Nephron progenitor cell (in vitro differentiated cells): ENCODE measurements around the gene DACH1.

ENCODE experiments used
- DNase-seq: peaks from one replicate; pipeline ENCODE4 v3.0.0; 2021
- H3K27ac Mint-ChIP-seq: 2 replicates; pipeline ENCODE4 v1.8.0; 2021; ENCODE audit warnings: mild to moderate bottlenecking, moderate library complexity, mixed read lengths
- H3K27me3 Mint-ChIP-seq: 2 replicates; pipeline ENCODE4 v1.8.0; 2021; ENCODE audit warnings: mild to moderate bottlenecking, low read depth, mixed read lengths; ENCODE audit not compliant: poor library complexity
- H3K36me3 Mint-ChIP-seq: 2 replicates; pipeline ENCODE4 v1.8.0; 2021; ENCODE audit warnings: low read depth, mixed read lengths
- H3K4me1 Mint-ChIP-seq: 2 replicates; pipeline ENCODE4 v1.8.0; 2021; ENCODE audit warnings: mixed read lengths
- H3K4me3 Mint-ChIP-seq: 2 replicates; pipeline ENCODE4 v1.8.0; 2021; ENCODE audit warnings: mild to moderate bottlenecking, moderate library complexity, mixed read lengths
- H3K9me3 Mint-ChIP-seq: 2 replicates; pipeline ENCODE4 v1.8.0; 2021; ENCODE audit warnings: mild to moderate bottlenecking, moderate library complexity, mixed read lengths
- TF ChIP-seq, protein P1 (sequence below): fragments of 200-600 bp; sonication (generic); IDR thresholded peaks from 2 replicates; pipeline ENCODE4 v1.5.0; 2021; ENCODE audit warnings: antibody characterized with exemption

DACH1 gene

DNA sequence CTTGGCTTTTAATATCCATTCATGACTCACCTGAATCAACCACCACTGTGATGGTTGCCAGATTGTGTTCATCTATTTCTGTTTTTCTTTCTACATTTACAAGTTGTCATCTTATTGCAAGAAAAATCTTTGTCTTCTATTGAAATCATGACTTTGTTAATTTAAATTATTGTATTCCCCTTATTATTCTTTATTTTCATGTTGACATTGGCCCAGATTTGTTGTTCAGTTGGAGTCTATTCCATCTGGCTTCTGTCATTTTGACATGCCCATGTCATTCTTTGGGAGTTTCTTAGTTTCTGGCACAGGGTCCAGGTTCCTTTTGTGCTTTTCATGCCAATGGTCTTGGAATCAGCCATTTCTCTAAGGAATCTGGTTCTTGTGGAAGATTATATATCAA is 19.9 kb upstream of the DACH1 start:
- no peak for DNase-seq
- peaks cover 12% of the 10 kb centered on the region for H3K9me3 Mint-ChIP-seq
- no peak overlapping the region for H3K4me3 Mint-ChIP-seq
- H3K4me1 Mint-ChIP-seq, result no peaks in the 10 kb centered on the region
- no peaks in the 10 kb centered on the region for H3K36me3 Mint-ChIP-seq
- H3K27me3 Mint-ChIP-seq, result no peaks in the 10 kb centered on the region
- H3K27ac Mint-ChIP-seq, result no peak overlapping the region
- TF ChIP-seq, protein P1, sequence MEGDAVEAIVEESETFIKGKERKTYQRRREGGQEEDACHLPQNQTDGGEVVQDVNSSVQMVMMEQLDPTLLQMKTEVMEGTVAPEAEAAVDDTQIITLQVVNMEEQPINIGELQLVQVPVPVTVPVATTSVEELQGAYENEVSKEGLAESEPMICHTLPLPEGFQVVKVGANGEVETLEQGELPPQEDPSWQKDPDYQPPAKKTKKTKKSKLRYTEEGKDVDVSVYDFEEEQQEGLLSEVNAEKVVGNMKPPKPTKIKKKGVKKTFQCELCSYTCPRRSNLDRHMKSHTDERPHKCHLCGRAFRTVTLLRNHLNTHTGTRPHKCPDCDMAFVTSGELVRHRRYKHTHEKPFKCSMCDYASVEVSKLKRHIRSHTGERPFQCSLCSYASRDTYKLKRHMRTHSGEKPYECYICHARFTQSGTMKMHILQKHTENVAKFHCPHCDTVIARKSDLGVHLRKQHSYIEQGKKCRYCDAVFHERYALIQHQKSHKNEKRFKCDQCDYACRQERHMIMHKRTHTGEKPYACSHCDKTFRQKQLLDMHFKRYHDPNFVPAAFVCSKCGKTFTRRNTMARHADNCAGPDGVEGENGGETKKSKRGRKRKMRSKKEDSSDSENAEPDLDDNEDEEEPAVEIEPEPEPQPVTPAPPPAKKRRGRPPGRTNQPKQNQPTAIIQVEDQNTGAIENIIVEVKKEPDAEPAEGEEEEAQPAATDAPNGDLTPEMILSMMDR, result no peak

DNA sequence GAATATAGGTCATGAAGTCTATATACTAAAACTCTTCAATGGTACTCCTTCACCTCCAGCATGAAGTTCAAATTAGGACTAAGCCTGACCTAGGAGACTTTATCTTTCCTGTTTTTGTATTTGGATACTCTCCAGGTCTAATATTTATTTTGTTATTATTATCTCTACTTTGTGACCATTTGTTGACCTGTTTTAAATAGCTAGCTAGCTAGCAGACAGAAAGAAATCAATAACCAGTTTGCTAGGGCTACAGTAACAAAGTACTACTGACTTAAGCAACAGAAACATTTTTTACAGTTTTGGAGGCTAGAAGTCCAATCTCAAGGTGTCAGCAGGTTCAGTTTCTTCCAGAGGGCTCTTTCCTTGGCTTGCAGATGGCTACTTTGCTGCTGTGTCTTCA is 15.1 kb upstream of the DACH1 start:
- H3K36me3 Mint-ChIP-seq, result no peaks in the 10 kb centered on the region
- no peak overlapping the region for H3K27ac Mint-ChIP-seq
- H3K27me3 Mint-ChIP-seq, result no peaks in the 10 kb centered on the region
- no peak overlapping the region for H3K4me3 Mint-ChIP-seq
- peaks cover 12% of the 10 kb centered on the region for H3K9me3 Mint-ChIP-seq
- peaks cover 25% of the 10 kb centered on the region for H3K4me1 Mint-ChIP-seq
- TF ChIP-seq, protein P1, result no peak
- no peak for DNase-seq

DNA sequence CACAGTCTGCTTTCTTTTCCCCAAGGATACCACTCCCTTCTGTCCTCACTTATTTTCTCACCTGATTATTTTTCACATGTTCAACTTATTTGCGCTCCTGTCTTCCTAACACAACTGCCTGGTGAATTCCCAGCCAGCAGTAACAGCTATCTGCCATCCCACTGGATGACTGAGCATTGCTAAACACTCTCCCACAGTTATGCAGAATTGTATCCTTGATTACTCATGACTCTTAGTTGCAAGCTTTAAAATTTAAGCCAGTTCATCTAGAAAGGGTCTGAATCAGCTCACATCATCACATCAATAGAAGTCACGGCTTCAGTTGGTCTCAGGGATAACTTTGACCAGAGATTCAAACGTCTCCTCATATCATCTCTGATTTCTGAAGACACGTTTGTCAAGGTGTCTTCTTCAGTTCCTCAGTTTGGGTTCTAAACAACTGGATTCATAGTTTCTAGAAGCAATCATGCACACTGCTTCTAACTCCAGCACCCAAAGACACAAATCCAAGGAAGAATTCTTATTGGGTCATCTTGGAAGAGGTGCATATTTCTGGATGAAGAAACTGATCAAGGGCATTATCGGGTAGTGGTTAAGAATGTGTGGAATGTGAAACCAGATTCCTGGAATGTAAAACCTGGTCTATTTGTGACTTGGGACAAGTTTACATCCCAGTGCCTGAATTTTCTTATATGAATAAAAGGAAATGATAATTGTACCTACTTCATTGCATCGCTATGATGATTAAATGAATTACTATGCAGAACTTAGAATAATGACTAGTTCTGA is 13.9 kb upstream of the DACH1 start:
- DNase-seq, result no peak
- Mint-ChIP-seq H3K27me3 (no peaks in the 10 kb centered on the region), H3K36me3 (no peaks in the 10 kb centered on the region), H3K9me3 (peaks cover 12% of the 10 kb centered on the region), H3K4me3 (no peak overlapping the region), H3K27ac (no peak overlapping the region), H3K4me1 (peaks cover 36% of the 10 kb centered on the region)
- TF ChIP-seq, protein P1, result no peak

DNA sequence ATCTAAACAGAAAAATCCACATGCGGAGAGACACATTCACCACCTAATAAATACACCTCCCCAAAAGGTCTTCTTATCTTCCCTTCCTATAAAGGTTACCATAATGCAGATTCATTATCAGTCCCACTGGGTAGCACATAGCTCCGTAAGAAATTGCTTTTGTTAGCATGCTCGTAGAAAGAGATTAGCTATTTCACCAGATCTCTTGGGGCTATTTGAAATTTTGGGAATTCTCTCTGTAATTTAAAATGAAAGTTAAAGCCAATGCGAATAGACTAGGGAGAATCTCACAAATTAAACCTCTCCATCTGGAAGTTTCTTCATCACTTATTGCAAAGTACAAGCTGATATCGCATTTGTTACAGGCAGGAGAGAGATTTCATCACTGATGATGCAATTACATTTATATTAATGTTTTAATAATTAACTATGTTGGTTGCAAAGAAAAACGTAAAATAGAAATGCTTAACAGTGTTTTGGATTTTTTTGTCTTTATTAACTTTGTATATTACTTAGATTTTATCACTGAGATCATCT is 12.9 kb upstream of the DACH1 start:
- Mint-ChIP-seq H3K4me1 (peaks cover 47% of the 10 kb centered on the region), H3K9me3 (peaks cover 12% of the 10 kb centered on the region), H3K36me3 (no peaks in the 10 kb centered on the region), H3K27ac (no peak overlapping the region), H3K4me3 (no peak overlapping the region), H3K27me3 (no peaks in the 10 kb centered on the region)
- TF ChIP-seq, protein P1, result no peak
- no peak for DNase-seq

DNA sequence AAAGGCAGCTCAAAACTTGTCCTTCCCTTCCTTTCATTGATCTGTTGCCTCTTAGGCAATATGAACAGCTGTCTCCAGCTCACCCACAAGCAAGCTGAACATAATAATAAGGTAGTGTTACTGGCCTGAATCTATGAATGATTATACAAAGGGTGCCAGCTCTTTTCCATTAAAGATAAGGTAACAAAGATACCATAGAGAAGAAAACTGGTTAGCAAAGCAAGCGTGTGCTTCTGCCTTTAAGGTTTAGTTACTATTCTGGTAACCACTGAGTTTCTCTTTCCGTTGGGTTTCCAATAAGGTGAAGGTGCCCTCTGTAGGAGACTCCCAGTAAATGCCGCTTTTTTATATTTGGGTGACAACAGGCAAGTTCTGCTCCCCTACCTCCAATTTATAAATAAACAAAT is 12.1 kb upstream of the DACH1 start:
- TF ChIP-seq, protein P1, result peak; percentile 65
- peaks cover 55% of the 10 kb centered on the region for H3K4me1 Mint-ChIP-seq
- peak; percentile 18 for DNase-seq
- H3K36me3 Mint-ChIP-seq, result no peaks in the 10 kb centered on the region
- peak overlapping the region; percentile 58 for H3K27ac Mint-ChIP-seq
- no peaks in the 10 kb centered on the region for H3K27me3 Mint-ChIP-seq
- H3K4me3 Mint-ChIP-seq, result peak overlapping the region; percentile 63
- peaks cover 12% of the 10 kb centered on the region for H3K9me3 Mint-ChIP-seq

DNA sequence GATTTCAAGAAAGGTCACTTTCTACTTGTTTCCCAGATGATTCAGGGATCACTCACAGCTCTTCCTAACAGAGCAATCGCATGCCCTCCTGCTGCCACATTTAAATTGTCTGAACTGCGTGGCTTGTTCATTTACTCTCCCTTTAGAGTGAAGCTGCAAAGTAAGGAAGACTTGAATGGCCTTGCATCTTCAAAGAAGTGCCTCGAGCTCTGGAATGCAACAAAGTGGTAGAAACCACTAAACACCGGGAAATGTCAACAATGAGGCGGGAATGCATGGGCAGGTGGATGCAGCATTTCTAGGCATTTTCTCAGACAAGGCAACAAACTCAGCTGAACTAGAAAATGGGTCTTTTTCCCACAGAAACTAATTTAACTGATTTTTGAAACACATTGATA is 10.3 kb upstream of the DACH1 start:
- Mint-ChIP-seq H3K27ac (peak overlapping the region; percentile 55), H3K4me3 (peak overlapping the region; percentile 69), H3K27me3 (no peaks in the 10 kb centered on the region), H3K36me3 (no peaks in the 10 kb centered on the region), H3K9me3 (peaks cover under 1% of the 10 kb centered on the region), H3K4me1 (peaks cover 73% of the 10 kb centered on the region)
- DNase-seq, result no peak
- TF ChIP-seq, protein P1, result no peak
